IgD-negative memory B cell (primary cell): ENCODE measurements around the gene RELL2. TPM values are rescaled to one million over a fixed set of nuclear protein-coding genes. Genes with fewer than 3 reads are reported as not detected.

Experiments
- H3K27ac Mint-ChIP-seq, 3 donors: one replicate each; pipeline ENCODE4 v1.8.0; 2020 to 2022; ENCODE audit warnings: mild to moderate bottlenecking in 3 of 3, mixed read lengths in 3 of 3, moderate library complexity in 1 of 3
- H3K27me3 Mint-ChIP-seq: one replicate; pipeline ENCODE4 v1.8.0; 2021; ENCODE audit warnings: mixed read lengths
- H3K36me3 Mint-ChIP-seq: one replicate; pipeline ENCODE4 v1.8.0; 2020; ENCODE audit warnings: mild to moderate bottlenecking, mixed read lengths
- H3K4me1 Mint-ChIP-seq, 3 donors: one replicate each; pipeline ENCODE4 v1.8.0; 2020 to 2022; ENCODE audit warnings: mixed read lengths in 3 of 3, mild to moderate bottlenecking in 1 of 3
- H3K4me3 Mint-ChIP-seq, 4 donors: one replicate each; pipeline ENCODE4 v1.8.0; 2020 to 2022; ENCODE audit warnings: mild to moderate bottlenecking in 4 of 4, mixed read lengths in 4 of 4, moderate library complexity in 3 of 4
- H3K9me3 Mint-ChIP-seq, 3 donors: one replicate each; pipeline ENCODE4 v1.8.0; 2020 to 2021; ENCODE audit warnings: mixed read lengths in 3 of 3, mild to moderate bottlenecking in 1 of 3
- polyA plus RNA-seq: library from polyadenylated mRNA; unstranded; fragments of 300-500 nt; fragmentation: Illumina TruSeq; gene quantifications from one replicate; pipeline ENCODE4 v1.2.3, GENCODE V29; 2021

The RELL2 gene
- polyA plus RNA-seq, 1 donor from 2014 or later = 5.9 TPM

GRCh38 chr5:141669520-141669919 lies 32.7 kb downstream of the RELL2 start:
- Mint-ChIP-seq H3K36me3 (peaks cover 1% of the 10 kb centered on the region), H3K27ac (no peak overlapping the region), H3K9me3 (no peaks in the 10 kb centered on the region), H3K4me3 (no peak overlapping the region), H3K27me3 (peaks cover under 1% of the 10 kb centered on the region), H3K4me1 (peaks cover 5 to 6% (median 6%) of the 10 kb centered on the region in 3 donors)

- peaks cover 1% of the 10 kb centered on the region for H3K36me3 Mint-ChIP-seq
- no peak overlapping the region for H3K27ac Mint-ChIP-seq
- no peaks in the 10 kb centered on the region for H3K4me1 Mint-ChIP-seq
- H3K9me3 Mint-ChIP-seq = peaks cover 0 to 2% (median 0%) of the 10 kb centered on the region in 3 donors
- no peak overlapping the region for H3K4me3 Mint-ChIP-seq
- peaks cover 3% of the 10 kb centered on the region for H3K27me3 Mint-ChIP-seq
Measured at GRCh38 chr5:141672071-141672840, 35.5 kb downstream of the RELL2 start.

- H3K9me3 Mint-ChIP-seq = peaks cover 0 to 2% (median 0%) of the 10 kb centered on the region in 3 donors
- peaks cover 1% of the 10 kb centered on the region for H3K36me3 Mint-ChIP-seq
- H3K27ac Mint-ChIP-seq = no peak overlapping the region
- no peaks in the 10 kb centered on the region for H3K4me1 Mint-ChIP-seq
- H3K27me3 Mint-ChIP-seq = peaks cover 3% of the 10 kb centered on the region
- H3K4me3 Mint-ChIP-seq = no peak overlapping the region
Measured at GRCh38 chr5:141672841-141673813, 36.3 kb downstream of the RELL2 start.

GRCh38 chr5:141674747-141675146 lies 38.0 kb downstream of the RELL2 start:
- no peaks in the 10 kb centered on the region for H3K36me3 Mint-ChIP-seq
- H3K4me1 Mint-ChIP-seq = peaks cover 0 to 1% (median 0%) of the 10 kb centered on the region in 3 donors
- peaks cover 0 to 2% (median 0%) of the 10 kb centered on the region in 3 donors for H3K9me3 Mint-ChIP-seq
- H3K27me3 Mint-ChIP-seq = peaks cover 7% of the 10 kb centered on the region
- H3K27ac Mint-ChIP-seq = no peak overlapping the region
- no peak overlapping the region for H3K4me3 Mint-ChIP-seq

- peaks cover 7% of the 10 kb centered on the region for H3K27me3 Mint-ChIP-seq
- peaks cover 0 to 2% (median 0%) of the 10 kb centered on the region in 3 donors for H3K9me3 Mint-ChIP-seq
- no peak overlapping the region for H3K4me3 Mint-ChIP-seq
- H3K27ac Mint-ChIP-seq = no peak overlapping the region
- peaks cover 0 to 1% (median 0%) of the 10 kb centered on the region in 3 donors for H3K4me1 Mint-ChIP-seq
- no peaks in the 10 kb centered on the region for H3K36me3 Mint-ChIP-seq
Measured at GRCh38 chr5:141675672-141676071, 38.9 kb downstream of the RELL2 start.

GRCh38 chr5:141677415-141677814 lies 40.6 kb downstream of the RELL2 start:
- H3K9me3 Mint-ChIP-seq = peaks cover 0 to 2% (median 0%) of the 10 kb centered on the region in 3 donors
- H3K27ac Mint-ChIP-seq = no peak overlapping the region
- H3K4me3 Mint-ChIP-seq = no peak overlapping the region
- peaks cover 7% of the 10 kb centered on the region for H3K27me3 Mint-ChIP-seq
- H3K36me3 Mint-ChIP-seq = no peaks in the 10 kb centered on the region
- peaks cover 0 to 6% (median 3%) of the 10 kb centered on the region in 3 donors for H3K4me1 Mint-ChIP-seq

GRCh38 chr5:141680178-141680577 lies 43.4 kb downstream of the RELL2 start:
- no peaks in the 10 kb centered on the region for H3K9me3 Mint-ChIP-seq
- H3K27ac Mint-ChIP-seq = no peak overlapping the region
- no peaks in the 10 kb centered on the region for H3K36me3 Mint-ChIP-seq
- peaks cover 3% of the 10 kb centered on the region for H3K27me3 Mint-ChIP-seq
- H3K4me1 Mint-ChIP-seq = peaks cover 10 to 14% (median 12%) of the 10 kb centered on the region in 3 donors
- H3K4me3 Mint-ChIP-seq = no peak overlapping the region

- Mint-ChIP-seq H3K4me3 (no peak overlapping the region), H3K27me3 (peaks cover 3% of the 10 kb centered on the region), H3K36me3 (no peaks in the 10 kb centered on the region), H3K27ac (no peak overlapping the region), H3K4me1 (peaks cover 10 to 14% (median 12%) of the 10 kb centered on the region in 3 donors), H3K9me3 (no peaks in the 10 kb centered on the region)
Measured at GRCh38 chr5:141680751-141681201, 44.0 kb downstream of the RELL2 start.

GRCh38 chr5:141681295-141681694 lies 44.5 kb downstream of the RELL2 start:
- Mint-ChIP-seq H3K36me3 (no peaks in the 10 kb centered on the region), H3K27ac (peak overlapping the region in 1 of 3 donors; percentile 9), H3K4me1 (peaks cover 10 to 14% (median 12%) of the 10 kb centered on the region in 3 donors), H3K4me3 (peak overlapping the region; percentile 57 to 67 (median 60)), H3K9me3 (no peaks in the 10 kb centered on the region), H3K27me3 (peaks cover 3% of the 10 kb centered on the region)

- Mint-ChIP-seq H3K27me3 (peaks cover 3% of the 10 kb centered on the region), H3K36me3 (peaks cover 4% of the 10 kb centered on the region), H3K4me1 (peaks cover 10 to 14% (median 12%) of the 10 kb centered on the region in 3 donors), H3K4me3 (peak within 1 kb of the TSS; percentile 76 to 91 (median 83)), H3K9me3 (no peaks in the 10 kb centered on the region), H3K27ac (peak within 1 kb of the TSS in 2 of 3 donors; percentile 77 to 82)
Measured at GRCh38 chr5:141681695-141682641, 45.2 kb downstream of the RELL2 start, which contains the start of gene ARAP3. Gene ARAP3 (minus strand): TSS chr5:141682230. CDS start chr5:141680486, 1,744 bp downstream.

- Mint-ChIP-seq H3K9me3 (no peaks in the 10 kb centered on the region), H3K27ac (no peak overlapping the region), H3K4me1 (peaks cover 10 to 14% (median 12%) of the 10 kb centered on the region in 3 donors), H3K36me3 (peaks cover 4% of the 10 kb centered on the region), H3K4me3 (peak overlapping the region in 1 of 4 donors; percentile 45), H3K27me3 (peaks cover 5% of the 10 kb centered on the region)
Measured at GRCh38 chr5:141683596-141684141, 46.9 kb downstream of the RELL2 start.

GRCh38 chr5:141685591-141685990 lies 48.8 kb downstream of the RELL2 start:
- H3K27ac Mint-ChIP-seq = no peak overlapping the region

GRCh38 chr5:141686648-141687416 lies 50.0 kb downstream of the RELL2 start:
- Mint-ChIP-seq H3K4me1 (peaks cover 10 to 11% (median 10%) of the 10 kb centered on the region in 3 donors), H3K27me3 (peaks cover 13% of the 10 kb centered on the region), H3K9me3 (no peaks in the 10 kb centered on the region), H3K27ac (no peak overlapping the region), H3K36me3 (peaks cover 4% of the 10 kb centered on the region), H3K4me3 (no peak overlapping the region)

More at GRCh38 chr5:141685591-141685990, 48.8 kb downstream of the RELL2 start:
- Mint-ChIP-seq H3K4me1 (peaks cover 10 to 14% (median 10%) of the 10 kb centered on the region in 3 donors), H3K36me3 (peaks cover 4% of the 10 kb centered on the region), H3K4me3 (no peak overlapping the region), H3K9me3 (no peaks in the 10 kb centered on the region), H3K27me3 (peaks cover 6% of the 10 kb centered on the region)
